ENCODE data around the gene UAP1.
"Not testable (repeated sequence)": the region's sequence is repeated elsewhere in the genome, so short reads cannot be mapped to it uniquely, and the experiment has no call there.

DNA sequence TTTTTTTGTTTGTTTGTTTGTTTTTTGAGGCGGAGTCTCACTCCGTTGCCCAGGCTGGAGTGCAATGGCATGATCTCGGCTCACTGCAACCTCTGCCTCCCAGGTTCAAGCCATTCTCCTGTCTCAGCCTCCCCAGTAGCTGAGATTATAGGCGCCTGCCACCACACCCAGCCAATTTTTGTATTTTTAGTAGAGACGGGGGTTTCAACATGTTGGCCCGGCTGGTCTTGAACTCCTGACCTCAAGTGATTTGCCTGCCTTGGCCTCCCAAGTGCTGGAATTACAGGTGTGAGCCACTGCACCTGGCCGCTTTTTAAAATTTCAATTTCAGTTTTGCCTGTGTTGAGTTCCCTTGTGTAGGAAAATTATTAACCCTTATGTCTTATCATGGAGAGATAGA lies 9.6 kb downstream of the UAP1 start:
- TF ChIP-seq CTCF (conservative IDR thresholded peaks at IDR 0.05); ZFX (IDR thresholded peaks at IDR 0.05): not testable (repeated sequence)
